Suprapubic skin (tissue), 4 donors: ENCODE measurements around the gene PRDM11. TPM values are rescaled to one million over a fixed set of nuclear protein-coding genes. Genes with fewer than 3 reads are reported as not detected.
A peak's percentile ranks its signal among the peaks of the same experiment; 100 is the strongest.

ENCODE experiments used
- DNase-seq, 2 donors: peaks; one replicate each; pipeline ENCODE4 v3.0.0-alpha.2; 2019; ENCODE audit warnings: low spot score in 2 of 2
- H3K27ac ChIP-seq: fragments of 200-600 bp; sonication (generic); one replicate; pipeline ENCODE4 v1.5.1; 2019
- H3K27me3 ChIP-seq: fragments of 200-600 bp; sonication (generic); one replicate; pipeline ENCODE4 v1.5.1; 2019
- H3K36me3 ChIP-seq: fragments of 200-600 bp; sonication (generic); one replicate; pipeline ENCODE4 v1.5.1; 2019
- H3K4me1 ChIP-seq: fragments of 200-600 bp; sonication (generic); one replicate; pipeline ENCODE4 v1.5.1; 2019
- H3K4me3 ChIP-seq: fragments of 200-600 bp; sonication (generic); one replicate; pipeline ENCODE4 v1.5.1; 2019; ENCODE audit warnings: mild to moderate bottlenecking
- H3K9me3 ChIP-seq: fragments of 200-600 bp; sonication (generic); one replicate; pipeline ENCODE4 v1.5.1; 2019
- EP300 ChIP-seq: sonication (generic); formaldehyde crosslinking; IDR thresholded peaks from one replicate; pipeline ENCODE4 v1.6.1; 2017; ENCODE audit warnings: antibody characterized with exemption
- POLR2A ChIP-seq, 2 donors: fragments of 450-650 bp; IDR thresholded peaks; one replicate each; pipeline ENCODE4 v1.6.1; 2017; ENCODE audit warnings: antibody characterized with exemption in 2 of 2, mild to moderate bottlenecking in 2 of 2, moderate library complexity in 2 of 2
- POLR2AphosphoS5 ChIP-seq, 3 donors: sonication (generic); formaldehyde crosslinking; IDR thresholded peaks; one replicate each; pipeline ENCODE4 v1.6.1; 2017; ENCODE audit warnings: antibody characterized with exemption in 3 of 3
- WGBS: methylation state at CpG from one replicate; pipeline ENCODE4 v1.1.5; 2018; 5-methylcytosine and 5-hydroxymethylcytosine counted together
- total RNA-seq, 4 donors: library from RNA; depleted of rRNA; stranded (reverse); fragments of >200 nt; gene quantifications; one replicate each; pipeline ENCODE4 v1.1.0, GENCODE V29; 2016
- TF ChIP-seq, protein P1 (sequence below), 2 donors: fragments of 200-600 bp in 1 of 2; fragments of 450-650 bp in 1 of 2; sonication (generic) in 1 of 2; IDR thresholded peaks; one replicate each; pipeline ENCODE4 v1.5.1; 2016 to 2019; ENCODE audit warnings: antibody characterized with exemption in 2 of 2, mild to moderate bottlenecking in 1 of 2, moderate library complexity in 1 of 2

PRDM11 gene
- total RNA-seq, 4 donors from 2014 or later: 9.1 to 11.9 (median 11.0) TPM

DNA sequence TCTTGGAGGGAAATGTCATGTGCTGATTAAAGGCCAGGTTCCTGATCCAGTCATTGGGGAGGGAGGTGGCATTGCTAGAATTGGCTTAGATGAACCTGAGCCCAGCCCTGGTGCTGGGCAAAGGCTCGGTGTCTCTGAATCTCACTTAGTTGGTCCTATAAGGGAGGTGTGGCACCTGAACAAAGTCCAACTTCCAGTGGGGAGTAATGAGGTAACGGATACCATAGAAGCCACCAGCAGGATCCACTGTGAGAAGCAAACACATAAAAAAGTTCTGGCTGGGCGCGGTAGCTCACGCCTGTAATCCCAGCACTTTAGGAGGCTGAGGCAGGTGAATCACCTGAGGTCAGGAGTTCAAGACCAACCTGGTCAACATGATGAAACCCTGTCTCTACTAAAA lies 26.6 kb downstream of the PRDM11 start:
- H3K36me3 ChIP-seq: no peaks in the 10 kb centered on the region
- no peaks in the 10 kb centered on the region for H3K27me3 ChIP-seq
- no peaks in the 10 kb centered on the region for H3K4me1 ChIP-seq
- no peak for DNase-seq
- H3K9me3 ChIP-seq: no peaks in the 10 kb centered on the region
- 95% methylated on average over 5 of the region's 5 CpGs for WGBS
- H3K27ac ChIP-seq: no peak overlapping the region
- TF ChIP-seq EP300: no peak
- TF ChIP-seq POLR2A (IDR thresholded peaks at IDR 0.05): no peak
- TF ChIP-seq, protein P1, sequence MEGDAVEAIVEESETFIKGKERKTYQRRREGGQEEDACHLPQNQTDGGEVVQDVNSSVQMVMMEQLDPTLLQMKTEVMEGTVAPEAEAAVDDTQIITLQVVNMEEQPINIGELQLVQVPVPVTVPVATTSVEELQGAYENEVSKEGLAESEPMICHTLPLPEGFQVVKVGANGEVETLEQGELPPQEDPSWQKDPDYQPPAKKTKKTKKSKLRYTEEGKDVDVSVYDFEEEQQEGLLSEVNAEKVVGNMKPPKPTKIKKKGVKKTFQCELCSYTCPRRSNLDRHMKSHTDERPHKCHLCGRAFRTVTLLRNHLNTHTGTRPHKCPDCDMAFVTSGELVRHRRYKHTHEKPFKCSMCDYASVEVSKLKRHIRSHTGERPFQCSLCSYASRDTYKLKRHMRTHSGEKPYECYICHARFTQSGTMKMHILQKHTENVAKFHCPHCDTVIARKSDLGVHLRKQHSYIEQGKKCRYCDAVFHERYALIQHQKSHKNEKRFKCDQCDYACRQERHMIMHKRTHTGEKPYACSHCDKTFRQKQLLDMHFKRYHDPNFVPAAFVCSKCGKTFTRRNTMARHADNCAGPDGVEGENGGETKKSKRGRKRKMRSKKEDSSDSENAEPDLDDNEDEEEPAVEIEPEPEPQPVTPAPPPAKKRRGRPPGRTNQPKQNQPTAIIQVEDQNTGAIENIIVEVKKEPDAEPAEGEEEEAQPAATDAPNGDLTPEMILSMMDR (IDR thresholded peaks at IDR 0.05): no peak
- no peak for TF ChIP-seq POLR2AphosphoS5 (IDR thresholded peaks at IDR 0.05)
- H3K4me3 ChIP-seq: no peak overlapping the region

DNA sequence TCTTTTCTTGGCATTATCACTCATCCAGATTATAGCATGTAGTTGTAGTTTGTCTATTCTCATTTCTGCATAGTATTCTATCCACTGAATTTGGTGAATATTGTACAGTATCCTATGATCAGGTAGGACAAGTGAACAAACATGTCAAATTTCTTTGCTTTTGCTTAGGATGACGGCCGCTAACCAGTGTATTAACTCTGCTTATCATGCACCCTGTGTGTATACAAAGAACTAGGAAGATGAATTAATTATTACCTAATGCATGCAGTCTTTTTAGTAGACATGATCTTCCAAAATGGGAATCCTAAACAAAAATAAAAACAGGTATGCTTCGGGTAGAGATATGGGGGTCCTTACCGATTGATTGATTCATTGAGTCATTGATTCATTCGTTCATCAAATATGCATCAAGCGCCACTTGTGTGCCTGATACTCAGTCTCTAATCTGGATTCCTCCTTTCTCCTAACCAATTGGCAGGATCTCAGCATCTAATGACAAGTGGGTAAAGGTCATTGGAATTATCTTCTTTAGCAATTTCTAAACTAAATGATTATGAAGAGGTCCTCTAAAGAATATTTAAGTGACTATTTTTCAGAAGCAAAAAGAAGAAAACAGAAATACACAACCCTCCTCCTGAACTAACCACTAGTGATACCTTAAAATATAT lies 27.9 kb downstream of the PRDM11 start:
- TF ChIP-seq, protein P1 (IDR thresholded peaks at IDR 0.05): no peak
- no peak for TF ChIP-seq EP300
- no peak for TF ChIP-seq POLR2AphosphoS5 (IDR thresholded peaks at IDR 0.05)
- no peak for TF ChIP-seq POLR2A (IDR thresholded peaks at IDR 0.05)
- 93% methylated on average over 6 of the region's 6 CpGs for WGBS
- H3K9me3 ChIP-seq: no peaks in the 10 kb centered on the region
- H3K36me3 ChIP-seq: no peaks in the 10 kb centered on the region
- no peaks in the 10 kb centered on the region for H3K27me3 ChIP-seq
- H3K4me3 ChIP-seq: no peak overlapping the region
- H3K4me1 ChIP-seq: no peaks in the 10 kb centered on the region
- no peak for DNase-seq
- no peak overlapping the region for H3K27ac ChIP-seq

DNA sequence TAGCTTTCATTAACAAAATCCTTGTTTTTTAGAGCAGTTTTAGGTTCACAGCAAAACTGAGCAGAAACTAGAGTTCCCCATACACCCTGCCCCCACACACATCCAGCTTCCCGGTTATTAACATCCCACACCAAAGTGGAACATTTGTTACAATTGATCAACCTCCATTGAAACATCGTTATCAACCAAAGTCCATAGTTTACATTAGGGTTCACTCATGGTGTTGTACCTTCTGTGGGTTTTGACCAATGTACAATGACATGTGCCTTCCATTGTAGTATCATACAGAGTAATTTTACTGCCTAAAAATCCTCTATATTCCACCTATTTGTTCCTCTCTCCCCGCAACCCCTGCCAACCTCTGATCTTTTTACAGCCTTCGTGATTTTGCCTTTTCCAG lies 28.5 kb downstream of the PRDM11 start:
- TF ChIP-seq POLR2AphosphoS5 (IDR thresholded peaks at IDR 0.05): no peak
- TF ChIP-seq POLR2A (IDR thresholded peaks at IDR 0.05): no peak
- TF ChIP-seq, protein P1 (IDR thresholded peaks at IDR 0.05): no peak
- no peak for TF ChIP-seq EP300
- no peaks in the 10 kb centered on the region for H3K9me3 ChIP-seq
- 93% methylated on average over 4 of the region's 4 CpGs for WGBS
- DNase-seq: no peak
- H3K4me3 ChIP-seq: no peak overlapping the region
- no peak overlapping the region for H3K27ac ChIP-seq
- H3K27me3 ChIP-seq: no peaks in the 10 kb centered on the region
- H3K36me3 ChIP-seq: no peaks in the 10 kb centered on the region
- peaks cover 7% of the 10 kb centered on the region for H3K4me1 ChIP-seq

DNA sequence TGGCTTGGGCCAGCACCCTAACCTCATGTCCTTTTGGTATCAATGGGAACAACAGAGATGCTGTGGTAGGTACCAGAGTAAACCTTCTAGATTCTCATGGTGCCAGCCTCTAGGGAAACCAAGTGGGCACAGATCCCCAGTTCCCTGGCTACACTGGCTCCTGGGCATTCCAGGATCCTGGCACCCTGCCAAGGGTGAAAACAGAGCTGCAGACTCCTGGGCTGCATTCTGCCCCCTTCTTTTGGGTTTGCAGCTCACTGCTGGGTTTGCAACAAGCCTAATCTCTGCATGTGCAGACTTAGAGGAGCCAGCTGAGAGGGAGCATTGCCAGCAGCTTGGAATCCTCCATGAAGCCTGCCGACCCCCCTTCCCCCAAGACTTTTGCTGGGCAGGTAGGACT lies 30.6 kb downstream of the PRDM11 start:
- DNase-seq: no peak
- no peaks in the 10 kb centered on the region for H3K36me3 ChIP-seq
- TF ChIP-seq, protein P1 (IDR thresholded peaks at IDR 0.05): no peak
- no peak for TF ChIP-seq EP300
- no peak for TF ChIP-seq POLR2AphosphoS5 (IDR thresholded peaks at IDR 0.05)
- TF ChIP-seq POLR2A (IDR thresholded peaks at IDR 0.05): no peak
- no peak overlapping the region for H3K4me3 ChIP-seq
- H3K9me3 ChIP-seq: no peaks in the 10 kb centered on the region
- peaks cover 18% of the 10 kb centered on the region for H3K4me1 ChIP-seq
- H3K27me3 ChIP-seq: no peaks in the 10 kb centered on the region
- 38% methylated on average over 1 of the region's 1 CpG for WGBS
- H3K27ac ChIP-seq: no peak overlapping the region

DNA sequence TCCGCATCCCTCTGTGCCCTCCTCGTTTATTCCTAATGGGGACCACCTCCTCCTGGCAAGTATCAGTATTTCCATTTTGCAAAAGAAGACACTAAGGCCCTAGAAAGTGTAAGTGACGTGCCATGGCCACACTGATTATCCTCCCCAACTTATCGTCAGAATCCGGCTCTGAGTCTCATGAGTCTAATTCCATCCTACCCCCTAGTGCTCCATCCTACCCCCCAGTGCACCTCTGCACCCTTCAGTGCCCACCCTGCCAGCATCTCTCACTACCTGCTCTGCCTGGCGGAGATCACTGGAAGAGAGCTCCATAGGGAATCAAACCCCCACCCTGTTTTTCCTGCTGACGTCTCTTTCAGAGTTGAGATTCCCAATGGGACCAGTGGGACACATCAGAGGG lies 31.8 kb downstream of the PRDM11 start:
- no peak overlapping the region for H3K4me3 ChIP-seq
- DNase-seq: peak in 1 of 2 donors; percentile 54
- H3K27me3 ChIP-seq: no peaks in the 10 kb centered on the region
- H3K4me1 ChIP-seq: peaks cover 18% of the 10 kb centered on the region
- peaks cover 3% of the 10 kb centered on the region for H3K36me3 ChIP-seq
- WGBS: 84% methylated on average over 7 of the region's 7 CpGs
- TF ChIP-seq POLR2AphosphoS5 (IDR thresholded peaks at IDR 0.05) (no peak), EP300 (no peak), POLR2A (IDR thresholded peaks at IDR 0.05) (no peak)
- TF ChIP-seq, protein P1 (IDR thresholded peaks at IDR 0.05): no peak
- H3K27ac ChIP-seq: no peak overlapping the region
- H3K9me3 ChIP-seq: no peaks in the 10 kb centered on the region
